Smooth muscle cell (in vitro differentiated cells): ENCODE measurements around the gene TMEM131. TPM values are rescaled to one million over a fixed set of nuclear protein-coding genes. Genes with fewer than 3 reads are reported as not detected.

Experiments used
- DNase-seq: peaks from one replicate; lab custom pipeline; 2025; ENCODE audit not compliant: unreplicated experiment; lab: John Stamatoyannopoulos, UW
- H2AFZ ChIP-seq: fragments of 200-600 bp; sonication (generic); 2 replicates; pipeline ENCODE4 v1.6.0; 2016; ENCODE audit warnings: antibody characterized with exemption, low read depth, mild to moderate bottlenecking
- H3F3A ChIP-seq: fragments of 200-600 bp; sonication (generic); 2 replicates; pipeline ENCODE4 v1.6.0; 2017; ENCODE audit warnings: antibody characterized with exemption, low read depth
- H3K27ac ChIP-seq: fragments of 200-600 bp; sonication (generic); 2 replicates; pipeline ENCODE4 v1.5.1; 2016; ENCODE audit warnings: low read depth, mild to moderate bottlenecking
- H3K27me3 ChIP-seq: fragments of 200-600 bp; sonication (generic); 2 replicates; pipeline ENCODE4 v1.6.1; 2016; ENCODE audit warnings: low read depth, mild to moderate bottlenecking
- H3K36me3 ChIP-seq: fragments of 200-600 bp; sonication (generic); 2 replicates; pipeline ENCODE4 v1.5.1; 2016; ENCODE audit warnings: low read depth
- H3K4me1 ChIP-seq: fragments of 200-600 bp; sonication (generic); 2 replicates; pipeline ENCODE4 v1.5.1; 2016; ENCODE audit warnings: low read depth
- H3K4me2 ChIP-seq: fragments of 200-600 bp; sonication (generic); 2 replicates; pipeline ENCODE4 v1.6.0; 2016; ENCODE audit warnings: mild to moderate bottlenecking
- H3K4me3 ChIP-seq: fragments of 200-600 bp; sonication (generic); 2 replicates; pipeline ENCODE4 v1.5.1; 2016; ENCODE audit warnings: mild to moderate bottlenecking
- H3K79me2 ChIP-seq: fragments of 200-600 bp; sonication (generic); 2 replicates; pipeline ENCODE4 v1.6.0; 2016; ENCODE audit warnings: low read depth, mild to moderate bottlenecking
- H3K9ac ChIP-seq: fragments of 200-600 bp; sonication (generic); 2 replicates; pipeline ENCODE4 v1.6.0; 2016; ENCODE audit warnings: low read depth
- H3K9me3 ChIP-seq: fragments of 200-600 bp; sonication (generic); replicated peaks from 2 replicates; pipeline ENCODE4 v1.5.1; 2016; ENCODE audit warnings: low read depth
- H4K20me1 ChIP-seq: fragments of 200-600 bp; sonication (generic); 2 replicates; pipeline ENCODE4 v1.6.0; 2016; ENCODE audit warnings: low read depth
- CTCF ChIP-seq: fragments of 200-600 bp; sonication (generic); IDR thresholded peaks from 2 replicates; pipeline ENCODE4 v1.5.1; 2017; ENCODE audit warnings: borderline replicate concordance, mild to moderate bottlenecking, antibody characterized with exemption; ENCODE audit not compliant: insufficient read depth, poor library complexity, severe bottlenecking
- WGBS: methylation state at CpG from one replicate; pipeline ENCODE4 v1.1.7; 2016; ENCODE audit warnings: low lambda C conversion rate; 5-methylcytosine and 5-hydroxymethylcytosine counted together
- polyA plus RNA-seq: library from polyadenylated mRNA; unstranded; fragments of >200 nt; fragmentation: Nextera tagmentation; extraction: Ambion mirVana; gene quantifications from 2 replicates; pipeline ENCODE4 v1.2.1, GENCODE V29; 2016
- total RNA-seq: library from RNA; depleted of rRNA; stranded (reverse); fragments of >200 nt; gene quantifications from 2 replicates; pipeline ENCODE4 v1.2.3, GENCODE V29; 2014

The TMEM131 gene
- total and polyA plus RNA-seq, 2 experiments from 2014 or later, result 16.7 to 32.3 TPM

GRCh38 chr2:97754690-97755346, 240.9 kb downstream of the TMEM131 start:
- no peak for TF ChIP-seq CTCF
- no peak overlapping the region for H3K4me2 ChIP-seq
- H3K79me2 ChIP-seq, result no peaks in the 10 kb centered on the region
- DNase-seq, result no peak
- H3K27ac ChIP-seq, result no peak overlapping the region
- H2AFZ ChIP-seq, result no peak overlapping the region
- H3K4me3 ChIP-seq, result no peak overlapping the region
- H3F3A ChIP-seq, result no peaks in the 10 kb centered on the region
- WGBS, result 93% methylated on average over 12 of the region's 12 CpGs
- no peaks in the 10 kb centered on the region for H3K27me3 ChIP-seq
- H3K9me3 ChIP-seq, result no peaks in the 10 kb centered on the region
- peaks cover 22% of the 10 kb centered on the region for H3K4me1 ChIP-seq
- no peak overlapping the region for H3K9ac ChIP-seq
- H3K36me3 ChIP-seq, result peaks cover 6% of the 10 kb centered on the region
- H4K20me1 ChIP-seq, result no peaks in the 10 kb centered on the region

GRCh38 chr2:97752342-97753334, 243.1 kb downstream of the TMEM131 start:
- no peak for TF ChIP-seq CTCF
- H3K79me2 ChIP-seq, result no peaks in the 10 kb centered on the region
- 89% methylated on average over 3 of the region's 3 CpGs for WGBS
- H3K9ac ChIP-seq, result no peak overlapping the region
- H3K4me3 ChIP-seq, result no peak overlapping the region
- H3F3A ChIP-seq, result no peaks in the 10 kb centered on the region
- H3K27me3 ChIP-seq, result no peaks in the 10 kb centered on the region
- H3K4me1 ChIP-seq, result peaks cover 26% of the 10 kb centered on the region
- peaks cover 3% of the 10 kb centered on the region for H3K36me3 ChIP-seq
- no peaks in the 10 kb centered on the region for H4K20me1 ChIP-seq
- no peak overlapping the region for H2AFZ ChIP-seq
- peak overlapping the region; percentile 66 for H3K27ac ChIP-seq
- no peaks in the 10 kb centered on the region for H3K9me3 ChIP-seq
- H3K4me2 ChIP-seq, result peak overlapping the region; percentile 31
- no peak for DNase-seq

GRCh38 chr2:97751752-97752151, 244.0 kb downstream of the TMEM131 start:
- H3K4me2 ChIP-seq, result peak overlapping the region; percentile 31
- TF ChIP-seq CTCF, result no peak
- no peaks in the 10 kb centered on the region for H3K27me3 ChIP-seq
- no peaks in the 10 kb centered on the region for H3K79me2 ChIP-seq
- H3F3A ChIP-seq, result no peaks in the 10 kb centered on the region
- H2AFZ ChIP-seq, result no peak overlapping the region
- H3K4me1 ChIP-seq, result peaks cover 26% of the 10 kb centered on the region
- H3K4me3 ChIP-seq, result no peak overlapping the region
- H4K20me1 ChIP-seq, result no peaks in the 10 kb centered on the region
- H3K27ac ChIP-seq, result peak overlapping the region; percentile 66
- H3K36me3 ChIP-seq, result peaks cover 3% of the 10 kb centered on the region
- no peak for DNase-seq
- WGBS, result 57% methylated on average over 3 of the region's 3 CpGs
- no peak overlapping the region for H3K9ac ChIP-seq
- H3K9me3 ChIP-seq, result no peaks in the 10 kb centered on the region
